K562 (cell line): ENCODE results near the gene COL6A2. TPM values are rescaled to one million over a fixed set of nuclear protein-coding genes. Genes with fewer than 3 reads are reported as not detected.

ENCODE experiments used
- ATAC-seq: fragments of 200-7000 bp; cut with Tn5 transposase; 3 replicates; pipeline ENCODE4 v1.9.1; 2020; ENCODE audit warnings: moderate library complexity
- BruUV-seq: library from RNA; stranded (reverse); fragments of 400-500 nt; replicated peaks from 2 replicates; lab custom pipeline; 2021; lab: Mats Ljungman, UMichigan
- CTCF ChIA-PET: fragments of 300-600 bp; formaldehyde crosslinking; extraction: SDS; loops from one replicate; lab custom pipeline; 2021; ENCODE audit warnings: low intra/inter-chr PET ratio; lab: Yijun Ruan, JAX
- POLR2A ChIA-PET: fragments of 300-600, 350-650 bp; sonication (Branson Sonifier 250); formaldehyde crosslinking; extraction: SDS; loops from one replicate; lab custom pipeline; 2021; ENCODE audit warnings: antibody characterized with exemption, inconsistent platforms; lab: Yijun Ruan, JAX
- DNase-seq, 4 experiments: peaks; one replicate each; pipeline versions ENCODE4 v3.0.0 to v3.0.0-alpha.2; 2011 to 2018; ENCODE audit warnings: low spot score in 3 of 4, mixed read lengths in 3 of 4; ENCODE audit errors: extremely low read depth in 1 of 4
- FAIRE-seq: peaks from 2 replicates; lab custom pipeline; 2011; peaks lifted over from hg19 to GRCh38; lab: Jason Lieb, UNC
- H2AFZ ChIP-seq: 2 replicates; pipeline ENCODE4 v1.6.0; 2011; ENCODE audit warnings: low read depth, low read length, control low read depth, inconsistent platforms
- H3K27ac ChIP-seq: fragments of 200-600 bp; 3 replicates; pipeline ENCODE4 v1.8.0; 2011; ENCODE audit warnings: low read depth, mild to moderate bottlenecking, control low read depth, inconsistent platforms, low read length, moderate library complexity, mixed read lengths; ENCODE audit errors: extremely low read depth
- H3K27me3 ChIP-seq, 2 experiments: fragments of 300-600 bp in 1 of 2; 2 replicates in 1 of 2; 3 replicates in 1 of 2; pipeline versions ENCODE4 v1.6.0 to v1.8.0; 2011; ENCODE audit warnings: inconsistent platforms in 2 of 2, low read length in 2 of 2, mild to moderate bottlenecking in 1 of 2, mixed read lengths in 1 of 2, moderate library complexity in 1 of 2; ENCODE audit not compliant: control insufficient read depth in 2 of 2, insufficient read depth in 2 of 2
- H3K36me3 ChIP-seq: fragments of 300-600 bp; 3 replicates; pipeline ENCODE4 v1.8.0; 2011; ENCODE audit warnings: mild to moderate bottlenecking, low read length, inconsistent platforms; ENCODE audit not compliant: control insufficient read depth, insufficient read depth
- H3K4me1 ChIP-seq, 2 experiments: fragments of 200-600 bp in 1 of 2; replicated peaks in 1 of 2; 2 replicates in 1 of 2; 3 replicates in 1 of 2; pipeline versions ENCODE4 v1.5.1 to v1.8.0; 2011; ENCODE audit warnings: inconsistent platforms in 2 of 2, low read length in 2 of 2, mild to moderate bottlenecking in 1 of 2, mixed read lengths in 1 of 2, moderate library complexity in 1 of 2; ENCODE audit not compliant: control insufficient read depth in 2 of 2, insufficient read depth in 2 of 2
- H3K4me2 ChIP-seq: 2 replicates; pipeline ENCODE4 v1.6.1; 2011; ENCODE audit warnings: low read length, control low read depth, inconsistent platforms, mixed read lengths; ENCODE audit not compliant: insufficient read depth
- H3K4me3 ChIP-seq: fragments of 200-600 bp; sonication (generic), shearing (Covaris generic); 2 replicates; pipeline ENCODE4 v1.5.1; 2016; ENCODE audit warnings: control low read depth, inconsistent platforms
- H3K79me2 ChIP-seq: fragments of 200-600 bp; 3 replicates; pipeline ENCODE4 v1.8.0; 2011; ENCODE audit warnings: low read length, inconsistent platforms; ENCODE audit not compliant: control insufficient read depth, insufficient read depth
- H3K9ac ChIP-seq, 2 experiments: 2 replicates each; pipeline versions ENCODE4 v1.6.0 to v1.6.1; 2011; ENCODE audit warnings: low read depth in 2 of 2, low read length in 2 of 2, control low read depth in 1 of 2, inconsistent platforms in 1 of 2, mild to moderate bottlenecking in 1 of 2, mixed read lengths in 1 of 2; ENCODE audit not compliant: insufficient read depth in 1 of 2
- H3K9me1 ChIP-seq: one replicate; pipeline ENCODE4 v1.6.0; 2011; ENCODE audit warnings: inconsistent platforms, mild to moderate bottlenecking, low read length, moderate library complexity; ENCODE audit not compliant: control insufficient read depth, insufficient read depth
- H3K9me3 ChIP-seq: replicated peaks from 2 replicates; pipeline ENCODE4 v1.5.1; 2011; ENCODE audit warnings: low read depth, low read length, inconsistent platforms; ENCODE audit not compliant: control insufficient read depth, insufficient read depth
- H4K20me1 ChIP-seq: replicated peaks from 2 replicates; pipeline ENCODE4 v1.6.1; 2011; ENCODE audit warnings: low read length, inconsistent platforms, mixed read lengths; ENCODE audit not compliant: control insufficient read depth, insufficient read depth
- ATF3 ChIP-seq, 2 experiments: fragments of 450-650 bp in 1 of 2; sonication (generic) in 1 of 2; formaldehyde crosslinking in 1 of 2; IDR thresholded peaks in 1 of 2; conservative IDR thresholded peaks in 1 of 2; 2 replicates each; pipeline versions ENCODE4 v1.6.1 to v1.8.1; 2016 to 2023; ENCODE audit warnings: mild to moderate bottlenecking in 2 of 2, moderate library complexity in 2 of 2, inconsistent platforms in 1 of 2, missing genetic modification reagents in 1 of 2
- CBX8 ChIP-seq: fragments of 200-600 bp; sonication (generic); IDR thresholded peaks from 2 replicates; pipeline ENCODE4 v1.6.1; 2012; ENCODE audit warnings: borderline replicate concordance, mixed run types, low read depth, mild to moderate bottlenecking, moderate library complexity, mixed read lengths, low read length, control low read depth, inconsistent platforms; ENCODE audit not compliant: poor library complexity, severe bottlenecking; ENCODE audit errors: extremely low read depth
- CCAR2 ChIP-seq: fragments of 200-400 bp; formaldehyde crosslinking; IDR thresholded peaks from 2 replicates; pipeline ENCODE4 v1.6.1; 2017; ENCODE audit warnings: mild to moderate bottlenecking, low read depth, low read length
- COPS2 ChIP-seq: fragments of 450-650 bp; conservative IDR thresholded peaks from 2 replicates; pipeline ENCODE4 v1.6.1; 2016; ENCODE audit warnings: mild to moderate bottlenecking, moderate library complexity
- GATAD2A ChIP-seq: fragments of 450-650 bp; IDR thresholded peaks from 2 replicates; pipeline ENCODE4 v1.6.1; 2017
- NCOA4 ChIP-seq: fragments of 450-650 bp; IDR thresholded peaks from 2 replicates; pipeline ENCODE4 v1.6.1; 2018; ENCODE audit warnings: mild to moderate bottlenecking; ENCODE audit not compliant: partially characterized antibody
- NCOR1 ChIP-seq: fragments of 450-650 bp; IDR thresholded peaks from 2 replicates; pipeline ENCODE4 v1.6.1; 2016; ENCODE audit warnings: mild to moderate bottlenecking, moderate library complexity
- PPARD ChIP-seq: fragments of 250-450 bp; sonication (Bioruptor Pico); IDR thresholded peaks from 2 replicates; pipeline ENCODE4 v1.8.0; 2022; ENCODE audit warnings: inconsistent platforms, mild to moderate bottlenecking, moderate library complexity
- TEAD1 ChIP-seq, 2 experiments: fragments of 450-650 bp in 1 of 2; sonication (generic) in 1 of 2; formaldehyde crosslinking; IDR thresholded peaks; 2 replicates each; pipeline versions ENCODE4 v1.4.0 to v1.8.0; 2020 to 2022; ENCODE audit warnings: mild to moderate bottlenecking in 2 of 2, missing genetic modification reagents in 1 of 2
- ZNF445 ChIP-seq: fragments of 250-450 bp; sonication (Bioruptor Pico); IDR thresholded peaks from 2 replicates; pipeline ENCODE4 v1.4.0; 2020; ENCODE audit warnings: low read depth, mild to moderate bottlenecking, moderate library complexity
- ZSCAN32 ChIP-seq: fragments of 450-650 bp; formaldehyde crosslinking; IDR thresholded peaks from 2 replicates; pipeline ENCODE4 v1.4.0; 2020; ENCODE audit warnings: mild to moderate bottlenecking, moderate library complexity
- WGBS: fragments of 100-300 bp; shearing (Covaris generic); methylation state at CpG from one replicate; pipeline ENCODE4 v1.1.6; 2016; ENCODE audit warnings: low coverage, mixed read lengths; ENCODE audit not compliant: insufficient coverage; ENCODE audit errors: missing lambda C conversion rate; 5-methylcytosine and 5-hydroxymethylcytosine counted together
- in situ Hi-C: fragments of 300-500 bp; cut with MboI; formaldehyde crosslinking; loops from 4 replicates; pipeline ENCODE4 v1.15.0; 2018; ENCODE audit warnings: inconsistent platforms, mixed read lengths
- intact Hi-C: fragments of 100-400 bp; cut with micrococcal nuclease; formaldehyde crosslinking; loops from 2 replicates; pipeline ENCODE4 v1.14.2; 2022
- polyA plus RNA-seq, 8 experiments: library from polyadenylated mRNA; depleted of rRNA in 4 of 8; stranded (reverse) in 5 of 8; unstranded in 3 of 8; fragments of >200 nt; fragmentation: Nextera tagmentation in 2 of 8; fragmentation: Illumina TruSeq in 1 of 8; extraction: Ambion mirVana in 2 of 8; extraction: Trizol in 1 of 8; gene quantifications; 2 replicates each; pipeline versions ENCODE4 v1.2.1 to v1.2.3, GENCODE V29; 2011 to 2014; ENCODE audit warnings: inconsistent platforms in 1 of 8, missing spikeins in 1 of 8
- total RNA-seq, 7 experiments: library from RNA; depleted of rRNA in 6 of 7; stranded (reverse); fragments of >200 nt in 6 of 7; fragmentation: Illumina TruSeq in 2 of 7; extraction: Trizol in 2 of 7; gene quantifications; 2 replicates each; pipeline versions ENCODE4 v1.2.1 to v1.2.3, GENCODE V29; 2011 to 2021; ENCODE audit warnings: low replicate concordance in 1 of 7
- TF ChIP-seq, protein P1 (sequence below): fragments of 450-650 bp; formaldehyde crosslinking; IDR thresholded peaks from 2 replicates; pipeline ENCODE4 v1.4.0; 2020; ENCODE audit warnings: mild to moderate bottlenecking
- TF ChIP-seq, protein P2 (sequence below): sonication (generic); formaldehyde crosslinking; IDR thresholded peaks from 2 replicates; pipeline ENCODE4 v1.9.0; 2022; ENCODE audit warnings: mild to moderate bottlenecking, missing genetic modification reagents
- TF ChIP-seq, protein P3 (sequence below): fragments of 450-650 bp; conservative IDR thresholded peaks from 2 replicates; pipeline ENCODE4 v1.6.1; 2016; ENCODE audit warnings: missing genetic modification characterization, low read depth, mild to moderate bottlenecking, missing compliant biosample characterization, moderate library complexity

COL6A2 gene
- total and polyA plus RNA-seq, 9 of the 15 experiments (the other 6 are each of a cell fraction or from before 2014, with no cell fraction given): 0.07 to 1.1 (median 0.24) TPM; not detected in 3

DNA sequence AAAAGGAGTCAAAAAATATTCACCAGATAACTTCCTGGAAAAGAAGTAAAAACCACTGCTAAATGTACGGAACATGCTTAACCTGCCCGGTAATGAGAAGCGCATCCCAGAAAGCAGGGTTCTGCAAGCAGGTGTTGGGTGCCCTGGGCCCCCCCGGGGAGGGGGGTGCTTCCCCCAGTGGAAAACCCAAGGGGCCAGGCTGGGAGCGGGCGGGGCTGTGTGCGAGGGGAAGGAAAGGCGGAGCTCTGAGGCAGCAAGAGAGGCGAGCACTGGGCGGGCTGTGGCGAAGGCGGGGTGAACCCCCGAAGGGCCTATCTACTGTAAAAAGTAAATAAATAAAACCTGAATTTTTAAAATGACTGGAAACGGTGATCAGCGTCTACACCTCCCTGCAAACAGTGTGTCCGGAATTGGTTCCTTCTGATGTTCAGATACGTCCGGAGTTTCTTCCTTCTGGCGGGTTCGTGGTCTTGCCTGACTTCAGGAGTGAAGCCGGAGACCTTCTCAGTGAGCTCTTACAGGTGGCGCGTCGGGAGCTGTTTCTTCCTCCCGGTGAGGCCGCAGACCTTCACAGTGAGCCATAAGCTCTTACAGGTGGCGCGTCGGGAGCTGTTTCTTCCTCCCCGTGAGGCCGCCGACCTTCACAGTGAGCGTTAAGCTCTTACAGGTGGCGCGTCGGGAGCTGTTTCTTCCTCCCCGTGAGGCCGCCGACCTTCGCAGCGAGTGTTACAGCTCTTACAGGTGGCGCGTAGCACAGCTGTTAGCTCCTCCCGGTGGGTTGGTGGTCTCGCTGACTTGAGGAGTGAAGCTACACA is 44.1 kb downstream of the COL6A2 start:
- no peak overlapping the region for H2AFZ ChIP-seq
- no peaks in the 10 kb centered on the region for H3K36me3 ChIP-seq
- peaks cover 5 to 44% of the 10 kb centered on the region in 2 experiments; a peak in 4 of 5 replicates for H3K4me1 ChIP-seq
- no TSS peak for BruUV-seq
- POLR2A ChIA-PET: interaction anchor here (0.6 to 1.5 kb wide), 2 partner anchors 92 to 316 kb away, joined by 3 to 5 read pairs; no protein-coding TSS in a partner anchor
- peaks cover 27 to 39% of the 10 kb centered on the region in 2 experiments; a peak in 4 of 5 replicates for H3K27me3 ChIP-seq
- no peak overlapping the region for H3K4me3 ChIP-seq
- WGBS: 84% methylated on average over 37 of the region's 45 CpGs
- no peak overlapping the region for H3K4me2 ChIP-seq
- FAIRE-seq: no peak
- DNase-seq: no peak
- H3K9ac ChIP-seq: no peak overlapping the region
- H4K20me1 ChIP-seq: peaks cover 13% of the 10 kb centered on the region
- TF ChIP-seq, protein P1, sequence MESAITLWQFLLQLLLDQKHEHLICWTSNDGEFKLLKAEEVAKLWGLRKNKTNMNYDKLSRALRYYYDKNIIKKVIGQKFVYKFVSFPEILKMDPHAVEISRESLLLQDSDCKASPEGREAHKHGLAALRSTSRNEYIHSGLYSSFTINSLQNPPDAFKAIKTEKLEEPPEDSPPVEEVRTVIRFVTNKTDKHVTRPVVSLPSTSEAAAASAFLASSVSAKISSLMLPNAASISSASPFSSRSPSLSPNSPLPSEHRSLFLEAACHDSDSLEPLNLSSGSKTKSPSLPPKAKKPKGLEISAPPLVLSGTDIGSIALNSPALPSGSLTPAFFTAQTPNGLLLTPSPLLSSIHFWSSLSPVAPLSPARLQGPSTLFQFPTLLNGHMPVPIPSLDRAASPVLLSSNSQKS (CRISPR knock-in tag): no peak
- no peak for TF ChIP-seq ZNF445 (CRISPR knock-in tag)
- no peak for TF ChIP-seq GATAD2A
- no peak for TF ChIP-seq ZSCAN32 (CRISPR knock-in tag)
- no peak for TF ChIP-seq ATF3 (IDR thresholded peaks at IDR 0.05)
- TF ChIP-seq ATF3 (CRISPR knock-in tag; conservative IDR thresholded peaks at IDR 0.05): no peak
- TF ChIP-seq, protein P2, sequence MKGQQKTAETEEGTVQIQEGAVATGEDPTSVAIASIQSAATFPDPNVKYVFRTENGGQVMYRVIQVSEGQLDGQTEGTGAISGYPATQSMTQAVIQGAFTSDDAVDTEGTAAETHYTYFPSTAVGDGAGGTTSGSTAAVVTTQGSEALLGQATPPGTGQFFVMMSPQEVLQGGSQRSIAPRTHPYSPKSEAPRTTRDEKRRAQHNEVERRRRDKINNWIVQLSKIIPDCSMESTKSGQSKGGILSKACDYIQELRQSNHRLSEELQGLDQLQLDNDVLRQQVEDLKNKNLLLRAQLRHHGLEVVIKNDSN (CRISPR knock-in tag): no peak
- no peak for TF ChIP-seq COPS2
- TF ChIP-seq, protein P3, sequence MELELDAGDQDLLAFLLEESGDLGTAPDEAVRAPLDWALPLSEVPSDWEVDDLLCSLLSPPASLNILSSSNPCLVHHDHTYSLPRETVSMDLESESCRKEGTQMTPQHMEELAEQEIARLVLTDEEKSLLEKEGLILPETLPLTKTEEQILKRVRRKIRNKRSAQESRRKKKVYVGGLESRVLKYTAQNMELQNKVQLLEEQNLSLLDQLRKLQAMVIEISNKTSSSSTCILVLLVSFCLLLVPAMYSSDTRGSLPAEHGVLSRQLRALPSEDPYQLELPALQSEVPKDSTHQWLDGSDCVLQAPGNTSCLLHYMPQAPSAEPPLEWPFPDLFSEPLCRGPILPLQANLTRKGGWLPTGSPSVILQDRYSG (tag): no peak
- no peak for TF ChIP-seq NCOR1
- no peak for TF ChIP-seq CCAR2
- no peak for TF ChIP-seq NCOA4
- no peak for TF ChIP-seq TEAD1 (CRISPR knock-in tag; IDR thresholded peaks at IDR 0.05)
- no peak for TF ChIP-seq PPARD (CRISPR knock-in tag)
- no peak for TF ChIP-seq CBX8
- TF ChIP-seq, all 486 proteins: peak for 0
- no peak for ATAC-seq
- in situ Hi-C loops: no loop called here
- CTCF ChIA-PET: no interaction called here
- intact Hi-C loops: loop anchor here (5.0 to 10.0 kb wide), 3 partner anchors 143 to 323 kb away; partner anchors contain the start of genes MCM3AP and YBEY
- Histone ChIP-seq H3K79me2 (no peaks in the 10 kb centered on the region), H3K27ac (no peak overlapping the region), H3K9me3 (peaks cover 3% of the 10 kb centered on the region; the same call in 1 of the 2 replicates), H3K9me1 (no peaks in the 10 kb centered on the region)
